Measurements from ENCODE around the gene CFAP57.

CFAP57 gene

DNA sequence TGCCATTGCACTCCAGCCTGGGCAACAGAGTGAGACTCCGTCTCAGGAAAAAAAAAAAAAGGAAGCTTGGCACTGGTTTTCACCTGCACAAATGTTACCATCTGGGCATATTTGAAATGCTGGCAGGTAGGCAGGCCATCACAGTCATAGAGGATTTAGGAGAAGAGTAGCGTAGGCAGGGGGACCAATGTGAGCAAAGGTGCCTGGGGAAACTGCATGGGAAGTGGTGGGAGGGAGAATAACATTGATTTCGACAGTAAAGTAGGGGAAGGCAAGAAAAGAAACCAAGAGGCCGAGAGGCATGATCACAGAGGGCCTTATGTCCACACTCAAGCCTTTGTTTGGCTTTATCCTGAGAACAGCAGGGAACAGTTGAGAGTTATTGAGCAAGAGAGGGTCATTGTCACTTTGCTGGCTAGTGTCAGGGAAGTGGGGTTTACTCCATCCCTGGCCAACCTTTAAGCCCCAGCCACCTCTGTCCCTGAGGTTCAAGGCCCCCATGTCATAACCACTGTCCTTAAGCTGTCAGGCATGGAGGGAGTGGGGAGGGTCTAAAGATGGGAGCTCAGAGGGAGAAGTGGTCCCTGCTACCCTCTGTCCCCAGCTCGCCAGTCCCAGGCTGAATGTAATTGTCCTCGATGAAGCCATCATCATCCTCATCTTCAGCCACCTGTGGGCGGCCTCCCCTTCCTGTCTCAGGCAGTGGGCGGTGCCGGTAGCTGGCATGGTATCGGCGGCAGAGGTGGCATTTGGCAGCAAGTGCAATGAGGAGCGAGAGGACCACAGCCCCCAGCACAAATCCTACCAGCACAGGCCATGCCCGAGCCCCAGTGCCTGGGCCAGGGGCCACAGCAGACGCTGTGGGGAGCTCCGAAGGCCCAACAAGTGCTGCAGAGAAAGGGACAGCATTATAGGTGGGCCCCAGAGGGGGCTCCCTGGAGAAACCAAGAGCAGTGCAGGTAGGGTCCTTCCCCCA, 110.4 kb downstream of the CFAP57 start:
- H3K9me3 Mint-ChIP-seq, result no peaks in the 10 kb centered on the region
- no peaks in the 10 kb centered on the region for H3K36me3 Mint-ChIP-seq
- H3K27ac Mint-ChIP-seq, result no peak overlapping the region
- peaks cover 33% of the 10 kb centered on the region for H3K27me3 Mint-ChIP-seq
- H3K4me3 Mint-ChIP-seq, result no peak overlapping the region
- ATAC-seq, result no peak
- H3K4me1 Mint-ChIP-seq, result no peaks in the 10 kb centered on the region

DNA sequence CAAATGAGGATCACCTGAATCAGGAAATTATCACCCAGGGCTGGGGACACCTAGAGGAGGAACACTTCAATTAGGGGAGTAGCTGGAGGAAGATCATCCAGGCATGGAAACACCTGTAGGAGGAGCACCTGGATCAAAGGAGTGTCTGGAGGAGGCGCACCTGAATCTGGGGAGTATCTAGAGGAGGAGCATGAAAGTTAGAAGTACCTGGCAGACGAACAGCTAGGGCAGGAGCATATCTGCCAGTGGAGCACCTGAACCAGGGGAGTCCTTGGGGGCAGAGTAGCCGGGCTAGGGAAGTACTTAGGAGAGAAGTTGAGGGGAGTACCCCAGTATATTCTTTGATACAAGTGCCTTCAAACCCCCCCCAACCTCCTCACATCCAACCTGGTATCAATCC, 111.9 kb downstream of the CFAP57 start:
- Mint-ChIP-seq H3K36me3 (no peaks in the 10 kb centered on the region), H3K4me3 (no peak overlapping the region), H3K4me1 (no peaks in the 10 kb centered on the region), H3K27ac (no peak overlapping the region), H3K9me3 (no peaks in the 10 kb centered on the region), H3K27me3 (peaks cover 33% of the 10 kb centered on the region)
- no peak for ATAC-seq

DNA sequence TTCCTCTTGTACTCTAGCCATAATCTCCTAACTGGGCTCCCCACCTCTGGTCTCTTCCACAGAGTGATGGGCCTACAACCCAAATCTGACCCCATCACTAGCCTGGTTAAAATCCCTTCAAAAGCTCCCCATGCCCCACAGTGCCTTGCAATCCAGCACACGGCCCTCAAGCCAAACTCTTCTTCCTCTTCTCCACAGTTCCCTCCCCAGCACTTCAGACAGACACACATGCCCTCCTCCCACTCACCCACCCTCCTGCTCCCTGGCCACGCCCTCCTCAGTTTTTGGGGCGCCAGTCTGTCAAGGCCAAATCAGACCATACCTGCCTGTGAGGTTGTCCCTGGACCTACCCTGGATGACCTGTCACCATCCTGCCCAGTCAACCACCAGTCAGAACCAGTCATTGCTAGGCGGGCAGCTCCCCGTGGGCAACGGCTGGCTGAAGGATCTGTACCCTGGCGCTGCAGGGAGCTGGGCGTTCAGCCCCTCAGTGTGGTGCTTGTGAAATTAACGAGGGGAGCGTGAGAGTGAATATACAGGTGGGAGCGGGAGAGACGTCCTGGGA, 112.5 kb downstream of the CFAP57 start:
- Mint-ChIP-seq H3K27me3 (peaks cover 30% of the 10 kb centered on the region), H3K4me3 (no peak overlapping the region), H3K9me3 (no peaks in the 10 kb centered on the region), H3K36me3 (no peaks in the 10 kb centered on the region), H3K4me1 (no peaks in the 10 kb centered on the region), H3K27ac (no peak overlapping the region)
- no peak for ATAC-seq

- no peaks in the 10 kb centered on the region for H3K4me1 Mint-ChIP-seq
- H3K27me3 Mint-ChIP-seq, result peaks cover 22% of the 10 kb centered on the region
- no peak within 1 kb of the TSS for H3K27ac Mint-ChIP-seq
- no peaks in the 10 kb centered on the region for H3K36me3 Mint-ChIP-seq
- H3K9me3 Mint-ChIP-seq, result no peaks in the 10 kb centered on the region
- ATAC-seq, result no peak
- no peak within 1 kb of the TSS for H3K4me3 Mint-ChIP-seq
Observed at GRCh38 chr1:43285269-43285990, 113.3 kb downstream of the CFAP57 start, which contains the start of gene C1orf210. Gene C1orf210, minus strand, starts transcription at chr1:43285581. Its CDS starts 2,311 bp downstream, at chr1:43283270.

- H3K4me1 Mint-ChIP-seq, result no peaks in the 10 kb centered on the region
- no peak for ATAC-seq
- H3K27ac Mint-ChIP-seq, result no peak overlapping the region
- no peaks in the 10 kb centered on the region for H3K9me3 Mint-ChIP-seq
- no peaks in the 10 kb centered on the region for H3K36me3 Mint-ChIP-seq
- no peak overlapping the region for H3K4me3 Mint-ChIP-seq
- H3K27me3 Mint-ChIP-seq, result peaks cover 18% of the 10 kb centered on the region
Observed at GRCh38 chr1:43286115-43286514, 114.0 kb downstream of the CFAP57 start.

DNA sequence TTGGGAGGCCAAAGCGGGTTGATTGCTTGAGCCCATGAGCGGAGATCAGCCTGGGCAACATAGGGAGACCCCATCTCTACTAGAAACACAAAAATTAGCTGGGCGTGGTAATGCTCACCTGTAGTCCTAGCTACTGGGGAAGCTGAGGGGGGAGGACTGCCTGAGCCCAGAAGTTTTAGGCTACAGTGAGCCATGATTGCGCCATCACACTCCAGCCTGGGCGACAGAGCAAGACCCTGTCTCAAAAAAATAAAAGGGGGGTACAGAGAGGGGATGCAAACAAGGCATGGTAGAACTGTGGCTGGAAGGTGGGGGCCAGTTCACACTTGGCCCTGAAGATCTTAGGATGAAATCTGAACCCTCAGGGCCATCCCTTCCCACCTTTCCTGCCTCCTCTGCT, 114.4 kb downstream of the CFAP57 start:
- Mint-ChIP-seq H3K36me3 (no peaks in the 10 kb centered on the region), H3K4me3 (no peak overlapping the region), H3K4me1 (no peaks in the 10 kb centered on the region), H3K27me3 (peaks cover 18% of the 10 kb centered on the region), H3K27ac (no peak overlapping the region), H3K9me3 (no peaks in the 10 kb centered on the region)
- ATAC-seq, result no peak

DNA sequence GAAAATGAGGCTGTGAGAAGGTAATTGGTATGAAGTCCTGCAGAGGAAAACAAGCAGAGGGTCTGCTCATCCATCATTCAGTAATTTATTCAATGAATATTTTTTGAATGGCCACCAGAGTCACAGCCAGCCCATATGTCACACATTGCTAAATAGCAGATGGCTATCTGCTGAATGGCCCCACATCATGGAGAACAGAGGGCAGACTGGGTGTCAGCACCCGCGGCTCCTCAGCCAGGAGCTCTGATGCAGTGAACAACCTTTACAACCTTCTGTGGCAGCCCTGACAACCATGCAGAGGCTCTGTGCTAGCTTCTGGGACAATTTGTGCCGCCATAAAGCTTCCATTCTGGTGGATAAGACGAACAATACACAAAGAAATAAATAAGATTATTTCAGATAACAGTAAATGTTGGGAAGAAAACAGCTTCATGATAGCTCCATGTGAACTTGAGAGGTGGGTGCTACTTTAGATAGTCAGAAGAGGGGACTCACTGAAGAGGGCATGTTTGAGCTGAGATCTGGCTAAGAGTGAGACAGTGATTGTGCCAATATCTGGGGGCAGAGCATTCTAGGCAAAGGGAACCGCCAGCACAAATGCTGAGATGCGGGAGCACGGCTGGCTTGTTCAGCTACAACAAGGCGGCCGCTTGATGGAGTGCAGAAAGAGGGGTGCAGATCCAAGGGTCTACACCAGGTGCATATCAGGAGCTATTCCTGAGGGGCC, 116.1 kb downstream of the CFAP57 start:
- Mint-ChIP-seq H3K4me3 (no peak overlapping the region), H3K4me1 (peaks cover 5% of the 10 kb centered on the region), H3K36me3 (no peaks in the 10 kb centered on the region), H3K9me3 (no peaks in the 10 kb centered on the region), H3K27ac (no peak overlapping the region), H3K27me3 (peaks cover 18% of the 10 kb centered on the region)
- ATAC-seq, result no peak

DNA sequence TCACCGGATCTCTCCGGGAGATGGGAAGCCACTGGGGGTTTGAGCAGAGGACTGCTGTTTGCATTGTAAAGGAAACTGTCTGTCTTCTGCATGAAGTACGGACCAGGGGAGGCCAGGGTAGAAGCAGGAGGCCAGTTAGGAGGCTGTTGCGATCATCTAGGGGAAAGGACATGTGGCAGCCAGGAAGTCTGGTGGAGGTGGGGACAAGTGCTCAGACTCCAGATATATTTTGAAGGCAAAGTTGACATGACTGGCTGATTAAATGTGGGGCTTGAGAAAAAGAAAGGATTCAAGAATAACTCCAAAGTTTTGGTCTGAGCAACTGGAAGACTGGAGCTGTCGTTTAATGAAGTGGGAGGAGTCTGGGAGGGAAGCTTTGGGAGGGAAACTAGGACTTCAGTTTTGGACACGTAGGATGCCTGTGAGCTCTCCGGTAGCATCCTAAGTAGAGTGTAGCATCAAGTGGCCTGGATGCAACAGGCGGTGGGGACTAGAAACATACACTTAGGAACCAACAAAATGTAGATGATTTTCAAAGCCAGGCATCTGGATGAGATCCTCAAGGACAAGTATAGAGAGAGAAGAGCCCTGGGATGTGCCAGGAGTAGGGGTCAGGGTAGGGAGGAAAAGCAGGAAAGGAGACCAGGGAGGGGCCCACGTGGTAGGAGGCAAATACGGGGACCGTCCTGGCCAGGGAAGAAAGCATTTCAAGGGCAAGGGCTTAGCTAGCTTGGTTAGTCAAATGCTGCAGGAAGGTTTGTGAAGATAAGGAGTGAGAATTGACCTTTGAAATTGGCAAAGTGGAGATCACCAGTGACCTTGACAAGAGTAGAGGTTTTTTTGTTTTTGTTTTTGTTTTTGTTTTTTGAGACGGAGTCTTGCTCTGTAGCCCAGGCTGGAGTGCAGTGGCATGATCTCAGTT, 116.9 kb downstream of the CFAP57 start:
- no peak overlapping the region for H3K4me3 Mint-ChIP-seq

DNA sequence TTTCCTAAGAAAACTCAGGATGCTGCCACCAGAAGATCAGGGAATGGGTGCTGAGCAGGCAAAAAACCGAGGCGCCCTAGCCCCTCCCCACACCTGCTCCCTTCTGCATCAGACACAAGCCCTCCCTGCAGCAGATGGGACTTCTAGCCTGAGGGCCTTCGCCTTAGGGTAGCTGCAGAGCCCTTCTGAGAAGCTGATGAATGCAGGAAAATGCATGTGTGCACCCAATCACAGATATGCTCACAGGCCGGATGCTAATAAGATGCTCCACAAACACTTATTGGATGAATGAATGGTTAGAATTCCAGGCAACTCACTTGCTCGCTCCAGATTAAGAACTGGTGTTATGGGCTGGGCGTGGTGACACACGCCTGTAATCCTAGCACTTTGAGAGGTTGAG, 120.1 kb downstream of the CFAP57 start:
- ATAC-seq, result no peak
- H3K9me3 Mint-ChIP-seq, result no peaks in the 10 kb centered on the region
- H3K36me3 Mint-ChIP-seq, result no peaks in the 10 kb centered on the region
- no peaks in the 10 kb centered on the region for H3K27me3 Mint-ChIP-seq
- peaks cover 5% of the 10 kb centered on the region for H3K4me1 Mint-ChIP-seq
- H3K4me3 Mint-ChIP-seq, result no peak overlapping the region
- no peak overlapping the region for H3K27ac Mint-ChIP-seq

More for the DNA sequence above, 116.9 kb downstream of the CFAP57 start:
- Mint-ChIP-seq H3K9me3 (no peaks in the 10 kb centered on the region), H3K27me3 (peaks cover 18% of the 10 kb centered on the region), H3K4me1 (peaks cover 5% of the 10 kb centered on the region), H3K36me3 (no peaks in the 10 kb centered on the region), H3K27ac (no peak overlapping the region)
- no peak for ATAC-seq

GRCh38 chr1:43292679-43293078, 120.5 kb downstream of the CFAP57 start:
- Mint-ChIP-seq H3K36me3 (no peaks in the 10 kb centered on the region), H3K27me3 (no peaks in the 10 kb centered on the region), H3K4me1 (peaks cover 5% of the 10 kb centered on the region), H3K4me3 (no peak overlapping the region), H3K27ac (no peak overlapping the region), H3K9me3 (no peaks in the 10 kb centered on the region)
- ATAC-seq, result no peak

- no peaks in the 10 kb centered on the region for H3K9me3 Mint-ChIP-seq
- no peaks in the 10 kb centered on the region for H3K36me3 Mint-ChIP-seq
- ATAC-seq, result no peak
- no peak overlapping the region for H3K27ac Mint-ChIP-seq
- no peak overlapping the region for H3K4me3 Mint-ChIP-seq
- no peaks in the 10 kb centered on the region for H3K27me3 Mint-ChIP-seq
- peaks cover 5% of the 10 kb centered on the region for H3K4me1 Mint-ChIP-seq
Observed at GRCh38 chr1:43293176-43293575, 121.0 kb downstream of the CFAP57 start.

DNA sequence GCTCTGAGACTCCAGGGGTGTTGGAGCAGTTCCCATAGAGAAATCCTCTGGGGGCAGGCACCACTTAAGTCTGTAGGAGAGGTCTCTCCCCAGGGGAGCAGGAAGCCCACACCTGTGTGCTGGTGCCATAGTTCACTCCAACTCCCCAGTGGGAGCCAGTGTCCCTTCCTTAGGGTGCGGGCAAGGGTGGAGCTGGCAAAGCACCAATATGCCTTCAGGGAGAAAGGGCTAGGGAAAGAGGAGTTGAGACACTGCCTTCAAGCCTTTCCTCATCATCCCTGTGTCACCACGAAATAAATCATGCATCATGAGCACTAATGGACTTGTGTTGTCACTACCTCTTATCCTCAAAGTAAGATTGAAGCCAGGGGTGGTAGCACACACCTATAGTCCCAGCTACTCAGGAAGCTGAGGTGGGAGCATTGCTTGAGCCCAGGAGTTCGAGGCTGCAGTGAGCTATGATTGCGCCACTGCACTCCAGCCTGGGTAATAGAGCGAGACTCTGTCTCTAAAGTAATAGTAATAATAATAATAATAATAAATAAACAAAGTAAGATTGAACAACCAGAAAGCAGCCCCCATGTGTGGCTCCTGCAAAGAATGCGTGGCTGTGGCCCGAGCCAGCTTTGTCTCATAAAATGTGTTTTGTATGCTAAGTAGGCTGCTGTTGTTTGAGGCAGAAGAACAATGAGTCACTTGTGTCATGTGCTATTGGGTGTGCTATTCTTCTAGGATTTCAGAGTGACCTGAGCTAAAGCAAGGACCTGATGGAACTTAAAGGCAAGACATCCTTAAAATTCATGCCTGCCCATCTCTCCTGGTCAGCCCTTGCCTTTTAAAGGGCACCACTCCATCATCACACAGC, 122.0 kb downstream of the CFAP57 start:
- H3K9me3 Mint-ChIP-seq, result no peaks in the 10 kb centered on the region
- peaks cover 5% of the 10 kb centered on the region for H3K4me1 Mint-ChIP-seq
- no peaks in the 10 kb centered on the region for H3K36me3 Mint-ChIP-seq
- no peaks in the 10 kb centered on the region for H3K27me3 Mint-ChIP-seq
- H3K4me3 Mint-ChIP-seq, result no peak overlapping the region
- no peak overlapping the region for H3K27ac Mint-ChIP-seq
- ATAC-seq, result no peak

- Mint-ChIP-seq H3K4me1 (peaks cover 5% of the 10 kb centered on the region), H3K36me3 (no peaks in the 10 kb centered on the region), H3K4me3 (no peak overlapping the region), H3K27me3 (no peaks in the 10 kb centered on the region), H3K9me3 (no peaks in the 10 kb centered on the region), H3K27ac (no peak overlapping the region)
- ATAC-seq, result no peak
Observed at GRCh38 chr1:43294761-43295160, 122.6 kb downstream of the CFAP57 start.

Measured in stimulated activated memory B cell treated with anti-CD40 and anti-IgM and Interleukin-4, amounts not matched to agents 10 μg/mL and 1 μg/mL and 100 μg/mL, for 72 hours (primary cell).